Activated T-cell treated with anti-CD3 and anti-CD28 coated beads, Interleukin-2, amount 50 U/mL, for 24 hours (primary cell): ENCODE results near the gene DOP1A.

ENCODE experiments used
- DNase-seq: peaks from one replicate; pipeline ENCODE4 v3.0.0-alpha.2; 2020
- H3K27ac Mint-ChIP-seq: 2 replicates; pipeline ENCODE4 v1.8.0; 2020; ENCODE audit warnings: mild to moderate bottlenecking, mixed read lengths
- H3K27me3 Mint-ChIP-seq: 2 replicates; pipeline ENCODE4 v1.8.0; 2020; ENCODE audit warnings: mixed read lengths
- H3K36me3 Mint-ChIP-seq: 2 replicates; pipeline ENCODE4 v1.8.0; 2020; ENCODE audit warnings: low read depth, mixed read lengths
- H3K4me1 Mint-ChIP-seq: 2 replicates; pipeline ENCODE4 v1.8.0; 2020; ENCODE audit warnings: low read depth, mixed read lengths
- H3K4me3 Mint-ChIP-seq: 2 replicates; pipeline ENCODE4 v1.8.0; 2020; ENCODE audit warnings: mild to moderate bottlenecking, moderate library complexity, mixed read lengths
- H3K9me3 Mint-ChIP-seq: 2 replicates; pipeline ENCODE4 v1.8.0; 2020; ENCODE audit warnings: mixed read lengths

The DOP1A gene

DNA sequence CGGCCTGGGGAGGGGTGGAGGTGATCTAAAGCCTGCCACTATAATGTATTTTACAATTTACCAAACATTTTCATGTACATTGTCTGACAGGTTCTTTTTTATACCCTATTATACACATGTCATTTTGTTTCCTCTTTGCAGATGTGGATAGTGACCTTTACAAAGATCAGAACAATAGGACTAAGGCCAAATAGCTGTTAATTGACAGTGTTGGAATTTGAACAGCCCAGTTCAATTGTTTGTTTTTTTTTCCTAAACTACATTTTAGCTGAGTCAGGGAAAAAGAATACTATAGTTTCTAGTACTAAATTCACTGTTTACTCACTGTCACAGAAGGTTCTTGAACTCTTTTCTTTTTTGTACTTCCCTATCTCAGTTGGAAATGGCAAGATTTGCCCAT, 85.4 kb downstream of the DOP1A start:
- no peaks in the 10 kb centered on the region for H3K27me3 Mint-ChIP-seq
- H3K4me3 Mint-ChIP-seq, result no peak overlapping the region
- no peaks in the 10 kb centered on the region for H3K4me1 Mint-ChIP-seq
- no peaks in the 10 kb centered on the region for H3K9me3 Mint-ChIP-seq
- H3K27ac Mint-ChIP-seq, result no peak overlapping the region
- H3K36me3 Mint-ChIP-seq, result peaks cover 82% of the 10 kb centered on the region
- DNase-seq, result no peak

DNA sequence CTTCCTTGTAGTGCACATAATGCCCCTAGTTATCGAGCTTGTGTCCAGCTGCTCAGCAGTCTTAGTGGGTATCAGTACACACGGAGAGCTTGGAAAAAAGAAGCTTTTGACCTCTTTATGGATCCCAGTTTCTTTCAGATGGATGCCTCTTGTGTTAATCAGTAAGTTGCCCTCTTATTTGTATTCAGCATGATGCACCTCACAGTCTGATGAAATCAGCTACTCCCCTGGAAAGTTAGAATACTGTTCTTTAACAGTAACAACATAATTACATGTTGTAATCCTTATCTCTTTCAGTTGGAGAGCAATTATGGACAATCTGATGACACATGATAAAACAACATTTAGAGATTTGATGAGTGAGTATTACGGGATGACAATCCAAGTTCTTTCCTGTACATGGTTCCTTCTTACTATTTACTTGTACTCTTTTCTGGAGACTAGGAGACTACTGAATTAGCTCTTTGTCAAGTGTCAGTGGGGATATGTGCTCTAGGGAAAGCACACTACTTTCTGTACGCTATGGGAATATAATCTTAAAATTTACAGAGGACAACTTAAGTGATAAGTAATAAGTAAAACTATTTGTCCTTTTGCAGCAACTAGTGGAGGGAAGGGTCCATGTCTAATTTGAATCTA, 86.5 kb downstream of the DOP1A start:
- Mint-ChIP-seq H3K27me3 (no peaks in the 10 kb centered on the region), H3K27ac (no peak overlapping the region), H3K9me3 (no peaks in the 10 kb centered on the region), H3K4me3 (no peak overlapping the region), H3K4me1 (no peaks in the 10 kb centered on the region), H3K36me3 (peaks cover 78% of the 10 kb centered on the region)
- no peak for DNase-seq

DNA sequence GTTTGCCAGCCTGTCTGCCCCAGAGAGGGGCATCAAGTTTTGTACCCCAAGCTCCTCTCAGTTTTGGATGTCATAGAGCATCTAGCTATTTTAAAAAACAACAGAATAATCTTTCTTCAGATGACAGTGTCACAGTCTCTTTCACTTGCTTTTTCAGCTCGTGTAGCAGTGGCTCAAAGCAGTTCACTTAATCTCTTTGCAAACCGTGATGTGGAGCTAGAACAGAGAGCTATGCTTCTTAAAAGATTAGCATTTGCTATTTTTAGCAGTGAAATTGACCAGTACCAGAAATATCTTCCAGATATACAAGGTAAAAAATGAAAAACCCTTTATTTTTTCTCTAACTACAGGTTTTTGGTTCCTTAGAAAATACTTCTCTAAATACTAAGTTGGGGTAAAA, 88.3 kb downstream of the DOP1A start:
- Mint-ChIP-seq H3K9me3 (no peaks in the 10 kb centered on the region), H3K4me3 (no peak overlapping the region), H3K27me3 (no peaks in the 10 kb centered on the region), H3K36me3 (peaks cover 80% of the 10 kb centered on the region), H3K27ac (no peak overlapping the region), H3K4me1 (no peaks in the 10 kb centered on the region)
- no peak for DNase-seq

DNA sequence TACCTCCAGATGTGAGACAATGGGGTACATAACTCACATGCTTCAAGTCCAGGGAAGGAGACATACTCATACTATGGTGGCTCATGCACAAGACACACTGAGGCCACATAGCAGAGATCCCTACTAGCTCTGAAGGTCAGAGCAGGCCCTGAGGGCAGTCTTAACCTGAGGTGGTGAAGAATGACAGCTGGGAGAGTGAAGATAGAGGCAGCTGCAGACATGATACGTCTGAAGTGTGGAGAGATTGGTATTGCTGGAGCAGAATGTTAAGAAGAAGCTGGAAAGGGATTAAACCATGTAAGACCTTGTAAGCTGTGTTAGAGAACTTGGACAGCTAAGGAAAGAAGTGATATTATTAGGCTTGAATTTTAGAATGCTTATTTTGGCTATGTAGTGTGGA, 92.7 kb downstream of the DOP1A start:
- peak overlapping the region; percentile 26 for H3K27ac Mint-ChIP-seq
- H3K27me3 Mint-ChIP-seq, result no peaks in the 10 kb centered on the region
- DNase-seq, result no peak
- H3K4me3 Mint-ChIP-seq, result no peak overlapping the region
- H3K36me3 Mint-ChIP-seq, result peaks cover 77% of the 10 kb centered on the region
- no peaks in the 10 kb centered on the region for H3K4me1 Mint-ChIP-seq
- H3K9me3 Mint-ChIP-seq, result no peaks in the 10 kb centered on the region

DNA sequence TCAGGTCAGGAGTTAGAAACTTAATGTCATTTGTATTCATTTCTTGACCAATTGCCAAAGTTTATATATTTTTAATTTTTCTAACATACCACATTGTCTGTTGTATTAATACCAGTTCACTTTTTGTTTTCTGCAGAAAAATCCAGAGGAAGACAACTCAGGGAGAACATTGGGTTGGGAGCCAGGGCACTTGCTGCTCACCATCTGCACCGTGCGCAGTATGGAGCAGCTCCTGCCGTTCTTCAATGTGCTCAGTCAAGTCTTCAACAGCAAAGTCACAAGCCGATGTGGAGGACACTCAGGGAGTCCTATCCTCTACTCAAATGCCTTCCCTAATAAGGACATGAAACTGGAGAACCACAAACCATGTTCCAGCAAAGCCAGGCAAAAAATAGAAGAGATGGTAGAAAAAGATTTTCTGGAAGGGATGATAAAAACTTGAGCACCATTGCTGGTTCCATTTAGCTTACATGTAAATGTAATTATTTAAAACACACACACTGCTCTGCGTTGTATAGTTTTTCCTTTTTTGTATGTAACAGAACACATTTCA, 100.3 kb downstream of the DOP1A start:
- no peak for DNase-seq
- peak overlapping the region; percentile 26 for H3K27ac Mint-ChIP-seq
- no peaks in the 10 kb centered on the region for H3K27me3 Mint-ChIP-seq
- H3K4me3 Mint-ChIP-seq, result no peak overlapping the region
- H3K36me3 Mint-ChIP-seq, result peaks cover 90% of the 10 kb centered on the region
- H3K9me3 Mint-ChIP-seq, result no peaks in the 10 kb centered on the region
- H3K4me1 Mint-ChIP-seq, result no peaks in the 10 kb centered on the region

DNA sequence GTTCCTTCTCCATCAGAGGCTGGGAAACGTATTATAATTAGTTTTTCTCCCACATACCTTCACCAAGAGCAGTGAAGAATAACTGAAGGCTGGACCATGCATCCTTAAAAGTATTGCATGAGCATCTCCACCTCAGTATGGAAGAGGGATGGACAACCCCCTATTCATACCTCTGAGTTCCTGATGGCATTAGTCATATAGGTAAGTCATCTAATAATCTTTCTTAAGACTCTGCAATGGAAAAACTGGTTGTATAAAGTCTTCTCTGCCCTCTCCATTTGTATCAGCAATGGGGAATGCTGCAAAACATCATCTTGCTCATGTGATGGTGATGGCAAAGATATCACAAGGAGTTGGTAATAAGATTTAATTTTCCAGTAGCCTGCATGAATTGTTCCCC, 101.1 kb downstream of the DOP1A start:
- Mint-ChIP-seq H3K9me3 (no peaks in the 10 kb centered on the region), H3K36me3 (peaks cover 93% of the 10 kb centered on the region), H3K27me3 (no peaks in the 10 kb centered on the region), H3K4me3 (no peak overlapping the region), H3K4me1 (no peaks in the 10 kb centered on the region), H3K27ac (peak overlapping the region; percentile 57)
- no peak for DNase-seq

DNA sequence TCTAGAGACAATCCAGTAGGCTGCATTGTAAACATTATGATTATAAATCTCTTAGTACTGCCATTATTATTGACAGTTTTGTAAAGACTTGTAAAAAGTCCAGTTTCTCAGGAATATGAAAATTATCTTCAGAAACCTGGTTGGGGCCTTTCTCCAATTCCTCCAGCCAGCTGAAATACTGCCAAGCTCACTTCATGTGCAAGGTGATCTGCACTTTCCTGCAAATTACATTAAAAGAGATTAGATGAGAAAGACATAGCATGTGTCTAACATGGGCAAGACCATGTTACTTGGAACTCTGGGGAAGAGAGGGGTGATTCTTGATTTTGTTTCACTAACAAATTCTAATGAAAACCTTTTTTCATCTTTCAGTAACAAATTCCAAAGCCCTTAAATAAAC, 101.6 kb downstream of the DOP1A start:
- peaks cover 92% of the 10 kb centered on the region for H3K36me3 Mint-ChIP-seq
- no peak for DNase-seq
- no peak overlapping the region for H3K27ac Mint-ChIP-seq
- no peaks in the 10 kb centered on the region for H3K9me3 Mint-ChIP-seq
- no peaks in the 10 kb centered on the region for H3K27me3 Mint-ChIP-seq
- H3K4me1 Mint-ChIP-seq, result no peaks in the 10 kb centered on the region
- no peak overlapping the region for H3K4me3 Mint-ChIP-seq

DNA sequence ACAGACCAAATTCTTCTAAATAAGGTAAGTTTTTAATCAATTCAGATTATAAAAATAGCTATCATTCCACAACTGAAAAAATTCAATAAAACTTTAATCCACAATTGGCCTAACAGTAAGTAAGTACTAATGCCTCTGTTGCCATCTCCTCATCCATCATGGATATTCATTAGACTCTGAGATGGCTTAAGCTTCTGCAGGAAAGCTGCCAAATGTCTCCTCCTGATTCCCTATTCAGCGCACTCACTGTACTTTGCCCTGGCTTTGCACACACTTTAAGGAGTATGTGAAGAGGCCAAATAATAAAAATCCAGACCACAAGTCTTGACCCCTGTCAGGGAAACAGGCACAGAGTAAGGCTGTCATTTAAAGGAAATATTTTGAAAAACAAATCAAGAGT, 102.0 kb downstream of the DOP1A start:
- H3K4me1 Mint-ChIP-seq, result no peaks in the 10 kb centered on the region
- no peak overlapping the region for H3K4me3 Mint-ChIP-seq
- no peaks in the 10 kb centered on the region for H3K9me3 Mint-ChIP-seq
- no peaks in the 10 kb centered on the region for H3K27me3 Mint-ChIP-seq
- no peak for DNase-seq
- no peak overlapping the region for H3K27ac Mint-ChIP-seq
- peaks cover 92% of the 10 kb centered on the region for H3K36me3 Mint-ChIP-seq

DNA sequence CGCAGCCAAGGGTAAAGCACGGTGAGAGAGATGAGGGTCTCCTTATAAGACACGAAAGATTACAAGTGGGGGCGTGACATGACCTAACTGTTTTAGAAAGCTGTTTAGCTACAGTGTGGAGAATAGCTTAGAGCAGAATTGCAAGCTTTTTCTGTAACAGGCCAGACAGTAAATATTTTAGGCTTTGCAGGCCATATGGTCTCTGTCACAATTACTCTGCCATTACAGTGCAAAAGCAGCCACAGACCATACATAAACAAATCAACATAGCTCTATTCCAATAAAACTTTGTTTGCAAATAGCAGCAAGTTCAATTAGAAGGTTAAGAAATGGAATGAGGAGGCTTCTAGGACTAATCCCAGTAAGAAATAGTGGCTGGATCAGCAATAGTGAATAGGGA, 108.8 kb downstream of the DOP1A start:
- H3K27ac Mint-ChIP-seq, result no peak overlapping the region
- no peaks in the 10 kb centered on the region for H3K27me3 Mint-ChIP-seq
- no peak overlapping the region for H3K4me3 Mint-ChIP-seq
- H3K4me1 Mint-ChIP-seq, result peaks cover 1% of the 10 kb centered on the region
- H3K36me3 Mint-ChIP-seq, result peaks cover 89% of the 10 kb centered on the region
- no peak for DNase-seq
- H3K9me3 Mint-ChIP-seq, result no peaks in the 10 kb centered on the region

DNA sequence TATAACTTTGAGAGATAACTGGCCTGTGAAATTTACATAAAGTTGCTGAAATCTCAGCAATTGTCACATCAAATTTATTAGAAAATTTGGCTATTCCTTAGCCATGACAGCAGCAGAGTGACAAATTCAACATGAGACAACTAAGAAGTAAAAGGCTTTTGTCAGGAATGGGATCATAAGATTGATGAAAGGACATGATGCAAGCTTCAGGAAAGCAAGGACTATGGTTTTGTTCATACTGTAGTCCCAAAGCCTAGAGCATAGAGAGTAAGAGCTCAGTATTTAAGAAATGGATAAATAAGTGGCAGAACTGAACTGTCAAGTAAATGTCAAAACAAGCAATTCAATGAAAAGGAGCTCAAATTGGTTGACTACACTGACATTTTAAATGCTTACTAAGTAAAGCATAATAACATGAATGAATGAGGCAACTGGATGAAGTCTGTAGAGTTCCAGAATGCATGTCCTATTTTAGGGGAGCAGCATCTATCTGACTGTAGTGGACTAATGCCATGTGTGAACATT, 113.0 kb downstream of the DOP1A start:
- Mint-ChIP-seq H3K4me1 (peaks cover 6% of the 10 kb centered on the region), H3K36me3 (peaks cover 93% of the 10 kb centered on the region), H3K4me3 (no peak overlapping the region), H3K27me3 (no peaks in the 10 kb centered on the region), H3K9me3 (no peaks in the 10 kb centered on the region), H3K27ac (no peak overlapping the region)
- DNase-seq, result no peak

DNA sequence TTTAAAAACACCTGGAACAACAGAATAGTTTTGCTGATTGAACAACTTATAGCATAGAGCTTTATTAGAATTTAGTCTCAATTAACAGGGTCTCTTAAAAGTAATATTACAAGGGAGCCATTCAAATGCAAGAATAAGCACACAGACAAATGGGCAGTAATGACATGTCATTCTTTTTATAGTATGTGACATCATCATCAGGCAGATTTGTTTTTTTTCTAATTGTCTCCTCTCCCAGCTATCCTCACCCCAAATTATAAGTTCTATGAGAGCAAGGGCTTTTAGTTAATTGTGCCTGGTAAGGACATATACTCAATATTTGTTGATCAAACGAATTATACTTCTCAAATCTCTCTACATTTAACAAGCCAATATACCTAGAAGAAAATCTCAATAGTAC, 114.6 kb downstream of the DOP1A start:
- DNase-seq, result no peak
- Mint-ChIP-seq H3K27me3 (no peaks in the 10 kb centered on the region), H3K4me3 (no peak overlapping the region), H3K9me3 (no peaks in the 10 kb centered on the region), H3K4me1 (peaks cover 9% of the 10 kb centered on the region), H3K27ac (no peak overlapping the region), H3K36me3 (peaks cover 93% of the 10 kb centered on the region)

DNA sequence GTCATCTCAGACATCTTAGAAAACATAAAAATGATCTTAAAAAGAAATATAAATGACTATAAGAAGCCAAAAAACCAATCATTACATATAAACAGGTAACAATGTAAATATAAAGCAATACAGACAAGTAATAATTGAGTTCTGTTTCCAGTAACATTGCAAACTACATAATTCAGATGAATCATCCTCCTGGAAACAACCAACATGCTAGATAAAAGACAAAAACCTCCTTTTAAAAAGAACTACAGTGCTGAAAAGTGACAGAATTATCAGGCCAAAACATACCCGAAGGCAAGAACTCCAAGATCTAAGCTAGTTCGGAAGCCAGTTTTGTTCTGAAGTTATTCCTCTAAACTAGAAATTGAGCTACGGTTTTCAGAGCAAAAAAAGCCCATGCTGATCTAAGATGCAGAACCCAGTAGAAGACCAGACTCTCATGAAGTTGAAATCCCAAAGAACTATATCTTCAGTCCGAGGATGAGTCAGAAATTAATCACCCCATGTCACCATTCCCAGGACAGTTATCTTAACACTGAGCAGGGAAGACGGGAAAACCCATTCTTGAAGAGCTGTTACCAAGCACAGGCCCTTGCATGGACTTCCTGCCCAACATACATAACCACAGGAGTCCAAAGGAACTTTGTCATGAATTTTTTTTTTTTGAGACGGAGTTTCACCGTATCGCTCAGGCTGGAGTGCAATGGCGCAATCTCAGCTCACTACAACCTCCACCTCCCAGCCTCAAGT, 115.8 kb downstream of the DOP1A start:
- H3K36me3 Mint-ChIP-seq, result peaks cover 90% of the 10 kb centered on the region
- no peak overlapping the region for H3K27ac Mint-ChIP-seq
- no peak for DNase-seq

DNA sequence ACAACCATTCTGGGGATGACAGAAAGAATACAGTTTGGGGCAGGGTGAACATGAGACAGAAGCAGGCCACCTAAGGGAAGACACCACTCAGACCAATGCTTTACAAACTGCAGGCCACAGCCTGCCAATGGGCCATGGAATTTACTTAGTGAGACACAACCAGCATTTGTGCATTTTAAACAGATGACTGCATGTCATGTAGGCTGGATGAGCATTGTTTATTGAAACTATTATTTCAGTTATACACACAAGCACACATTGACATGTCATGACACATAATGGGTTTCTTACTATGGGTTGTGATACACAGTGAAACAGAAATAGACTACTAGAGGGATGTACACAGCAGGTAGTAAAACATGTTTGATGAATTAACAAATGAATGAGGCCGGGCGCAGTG, 117.6 kb downstream of the DOP1A start:
- H3K4me1 Mint-ChIP-seq, result peaks cover 22% of the 10 kb centered on the region
- no peaks in the 10 kb centered on the region for H3K9me3 Mint-ChIP-seq
- DNase-seq, result no peak
- no peak overlapping the region for H3K27ac Mint-ChIP-seq
- H3K4me3 Mint-ChIP-seq, result no peak overlapping the region
- no peaks in the 10 kb centered on the region for H3K27me3 Mint-ChIP-seq
- peaks cover 93% of the 10 kb centered on the region for H3K36me3 Mint-ChIP-seq

More for the DNA sequence above, 115.8 kb downstream of the DOP1A start:
- Mint-ChIP-seq H3K4me3 (no peak overlapping the region), H3K4me1 (peaks cover 9% of the 10 kb centered on the region), H3K27me3 (no peaks in the 10 kb centered on the region), H3K9me3 (no peaks in the 10 kb centered on the region)

DNA sequence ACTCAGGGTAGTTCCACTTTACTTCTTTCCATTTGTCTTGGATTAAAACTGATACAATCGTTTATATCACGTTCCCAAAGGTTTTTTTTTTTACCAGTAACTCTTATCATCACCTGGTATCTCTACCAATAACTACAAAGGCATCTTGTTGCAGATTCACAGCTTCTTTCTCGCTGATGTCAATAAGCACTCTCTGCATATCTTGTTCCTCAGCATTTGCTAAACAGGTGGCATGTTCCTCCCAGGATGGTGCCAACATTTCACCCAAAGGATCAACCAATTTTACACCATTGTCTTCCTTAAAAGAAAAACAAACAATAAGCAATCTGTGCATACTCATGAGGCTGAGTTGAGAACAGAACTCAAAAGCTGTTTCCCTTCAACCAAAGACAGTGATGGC, 121.0 kb downstream of the DOP1A start:
- H3K36me3 Mint-ChIP-seq, result peaks cover 82% of the 10 kb centered on the region

DNA sequence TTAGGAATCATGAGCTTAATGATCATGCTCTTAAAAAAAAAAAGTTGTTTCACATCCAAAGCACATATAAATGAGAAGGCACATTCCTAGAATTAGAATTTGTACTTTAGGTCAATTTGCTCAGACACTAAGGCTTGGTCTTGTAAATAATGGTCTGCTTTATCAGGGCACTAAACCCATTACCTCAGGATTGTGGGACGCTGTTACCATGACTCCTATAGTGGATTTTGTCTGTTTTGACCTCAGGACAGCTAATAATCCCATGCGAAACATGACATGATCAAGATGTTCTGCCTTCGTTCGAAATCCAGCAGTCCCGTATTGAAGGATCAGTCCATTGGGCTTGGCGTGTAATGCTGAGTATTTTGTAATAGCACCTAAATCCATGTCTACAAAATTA, 123.2 kb downstream of the DOP1A start:
- Mint-ChIP-seq H3K27me3 (no peaks in the 10 kb centered on the region), H3K4me1 (peaks cover 42% of the 10 kb centered on the region), H3K4me3 (no peak overlapping the region), H3K9me3 (no peaks in the 10 kb centered on the region), H3K27ac (no peak overlapping the region), H3K36me3 (peaks cover 62% of the 10 kb centered on the region)
- DNase-seq, result no peak

More for the DNA sequence above, 121.0 kb downstream of the DOP1A start:
- DNase-seq, result no peak
- Mint-ChIP-seq H3K27me3 (no peaks in the 10 kb centered on the region), H3K9me3 (no peaks in the 10 kb centered on the region), H3K4me3 (no peak overlapping the region), H3K4me1 (peaks cover 30% of the 10 kb centered on the region), H3K27ac (no peak overlapping the region)
